HL-60 (cell line): ENCODE results near the gene B3GNT3.

Source experiments
- CTCF ChIP-seq: IDR thresholded peaks from one replicate; pipeline ENCODE4 v1.5.1; 2011; ENCODE audit warnings: low read length, control low read depth, inconsistent platforms; ENCODE audit not compliant: insufficient read depth
- GABPA ChIP-seq: IDR thresholded peaks from 2 replicates; pipeline ENCODE4 v1.6.1; 2012; ENCODE audit warnings: low read depth
- POLR2AphosphoS5 ChIP-seq: IDR thresholded peaks from 2 replicates; pipeline ENCODE4 v1.6.1; 2012; ENCODE audit warnings: low read depth
- SPI1 ChIP-seq: IDR thresholded peaks from 2 replicates; pipeline ENCODE4 v1.6.1; 2012; ENCODE audit warnings: low read depth, mild to moderate bottlenecking, borderline replicate concordance

DNA sequence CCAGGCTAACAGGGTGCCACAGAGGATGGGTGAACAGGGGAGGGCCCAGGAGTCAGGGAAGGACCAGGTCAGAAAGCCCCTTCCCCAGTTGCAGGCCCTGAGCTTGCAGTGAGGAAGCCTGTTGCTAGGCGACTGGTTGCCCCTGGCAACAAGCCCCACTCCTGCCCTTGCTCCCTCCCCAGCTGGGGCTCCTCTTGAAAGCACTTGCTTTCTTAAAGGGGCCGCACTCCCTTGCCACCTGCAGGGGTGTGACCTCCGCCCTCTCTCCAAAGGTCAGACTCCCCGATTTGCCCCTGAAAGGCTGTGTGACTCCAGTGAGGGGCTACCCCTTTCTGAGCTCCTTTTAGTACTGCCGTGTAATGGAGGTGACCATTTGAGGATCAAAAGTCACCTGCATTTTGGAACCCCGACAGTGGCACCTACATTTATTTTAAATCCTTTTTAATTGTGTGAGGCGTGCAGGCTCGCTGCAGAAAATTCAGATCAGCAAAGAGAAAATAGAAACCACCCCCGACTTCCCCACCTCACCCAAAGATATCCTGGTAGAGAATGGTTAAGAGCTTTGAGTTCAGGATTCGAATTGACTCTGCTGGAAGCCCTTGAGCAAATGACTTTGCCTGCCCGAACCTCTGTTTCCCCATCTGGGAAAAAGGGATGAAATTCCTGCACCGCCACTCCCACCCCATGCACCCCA, 38.8 kb upstream of the B3GNT3 start:
- TF ChIP-seq POLR2AphosphoS5, result no peak
- TF ChIP-seq CTCF, result no peak
- TF ChIP-seq GABPA, result no peak
- TF ChIP-seq SPI1, result no peak
